Mesenteric fat pad (tissue), 1 donor: Measurements from ENCODE around the gene OBSCN. TPM values are rescaled to one million over a fixed set of nuclear protein-coding genes. Genes with fewer than 3 reads are reported as not detected.
A peak's percentile ranks its signal among the peaks of the same experiment; 100 is the strongest.

Source experiments
- DNase-seq: peaks from one replicate; pipeline ENCODE4 v3.0.0-alpha.2; 2020; ENCODE audit warnings: low spot score
- total RNA-seq: library from RNA; stranded (reverse); fragmentation: NEBNext Ultra II Directional; extraction: Animal tissue kit (Norgen Biotek cat#: 25700); gene quantifications from one replicate; pipeline ENCODE4 v1.2.1, GENCODE V29; 2021
- donor health status: DM: yes; HTN: yes; CAD: no.

OBSCN gene
- total RNA-seq, 1 donor from 2014 or later: 3.7 TPM

- DNase-seq: no peak
Observed at GRCh38 chr1:228364068-228364705, 156.3 kb downstream of the OBSCN start.

DNA sequence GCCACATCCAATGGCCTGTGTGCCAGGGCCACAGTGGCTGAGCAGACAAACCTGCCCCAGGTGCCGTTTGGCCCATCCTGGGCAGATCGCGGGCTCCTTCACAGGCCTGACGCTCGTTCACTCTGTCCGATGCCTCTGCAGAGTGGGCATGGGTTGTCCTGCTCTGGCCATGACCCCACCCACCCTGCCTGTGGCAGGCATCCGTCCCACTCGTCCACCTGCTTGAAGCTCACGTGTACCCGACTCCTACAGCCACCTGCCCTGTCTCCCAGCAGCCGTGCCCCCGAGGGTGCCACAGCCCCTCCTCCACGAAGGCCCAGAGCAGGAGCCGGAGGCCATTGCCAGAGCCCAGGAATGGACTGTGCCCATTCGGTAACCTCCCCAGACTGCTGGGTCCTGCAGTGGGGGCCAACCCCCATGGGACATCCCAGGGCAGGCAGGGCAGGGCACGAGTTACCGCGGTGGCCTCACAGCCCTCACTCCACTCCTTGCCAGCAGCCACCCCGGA lies 156.9 kb downstream of the OBSCN start:
- no peak for DNase-seq

GRCh38 chr1:228365271-228366061 lies 157.6 kb downstream of the OBSCN start:
- no peak for DNase-seq

- DNase-seq: no peak
Observed at GRCh38 chr1:228366062-228366865, 158.4 kb downstream of the OBSCN start.

DNA sequence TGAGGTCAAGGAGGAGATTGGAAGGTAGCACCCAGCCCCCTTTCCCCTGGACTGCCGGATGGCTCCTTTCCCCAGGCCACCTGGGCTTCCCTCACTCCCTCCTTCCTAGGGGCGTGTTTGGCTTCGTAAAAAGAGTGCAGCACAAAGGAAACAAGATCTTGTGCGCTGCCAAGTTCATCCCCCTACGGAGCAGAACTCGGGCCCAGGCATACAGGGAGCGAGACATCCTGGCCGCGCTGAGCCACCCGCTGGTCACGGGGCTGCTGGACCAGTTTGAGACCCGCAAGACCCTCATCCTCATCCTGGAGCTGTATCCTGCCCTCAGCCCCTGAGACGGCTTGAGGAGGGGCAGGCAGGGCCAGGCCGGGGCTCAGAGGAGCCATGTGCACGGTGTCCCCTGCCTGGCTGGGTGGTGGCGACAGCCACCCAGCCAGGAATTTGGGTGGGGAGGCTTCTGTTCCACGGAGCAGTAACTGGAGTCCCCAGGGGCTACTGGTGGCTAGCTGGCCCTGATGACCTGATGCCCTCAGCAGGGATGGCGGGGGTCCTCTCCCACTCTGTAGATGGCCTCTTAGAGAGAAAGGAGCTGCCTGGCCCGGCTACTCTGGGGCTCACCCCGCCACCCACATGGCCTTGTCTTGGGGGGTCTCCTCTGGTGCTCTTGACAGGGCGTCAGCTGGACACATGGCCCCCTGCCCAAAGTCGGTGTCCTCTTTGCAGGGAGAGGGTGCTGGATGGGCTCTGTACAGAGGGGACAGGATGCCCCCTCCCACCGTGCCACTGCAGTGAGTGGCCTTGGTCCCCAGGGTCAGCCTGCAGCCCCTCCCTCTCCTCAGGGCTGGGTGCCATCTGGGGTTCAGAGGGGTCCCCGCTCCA lies 159.3 kb downstream of the OBSCN start:
- DNase-seq: no peak

DNA sequence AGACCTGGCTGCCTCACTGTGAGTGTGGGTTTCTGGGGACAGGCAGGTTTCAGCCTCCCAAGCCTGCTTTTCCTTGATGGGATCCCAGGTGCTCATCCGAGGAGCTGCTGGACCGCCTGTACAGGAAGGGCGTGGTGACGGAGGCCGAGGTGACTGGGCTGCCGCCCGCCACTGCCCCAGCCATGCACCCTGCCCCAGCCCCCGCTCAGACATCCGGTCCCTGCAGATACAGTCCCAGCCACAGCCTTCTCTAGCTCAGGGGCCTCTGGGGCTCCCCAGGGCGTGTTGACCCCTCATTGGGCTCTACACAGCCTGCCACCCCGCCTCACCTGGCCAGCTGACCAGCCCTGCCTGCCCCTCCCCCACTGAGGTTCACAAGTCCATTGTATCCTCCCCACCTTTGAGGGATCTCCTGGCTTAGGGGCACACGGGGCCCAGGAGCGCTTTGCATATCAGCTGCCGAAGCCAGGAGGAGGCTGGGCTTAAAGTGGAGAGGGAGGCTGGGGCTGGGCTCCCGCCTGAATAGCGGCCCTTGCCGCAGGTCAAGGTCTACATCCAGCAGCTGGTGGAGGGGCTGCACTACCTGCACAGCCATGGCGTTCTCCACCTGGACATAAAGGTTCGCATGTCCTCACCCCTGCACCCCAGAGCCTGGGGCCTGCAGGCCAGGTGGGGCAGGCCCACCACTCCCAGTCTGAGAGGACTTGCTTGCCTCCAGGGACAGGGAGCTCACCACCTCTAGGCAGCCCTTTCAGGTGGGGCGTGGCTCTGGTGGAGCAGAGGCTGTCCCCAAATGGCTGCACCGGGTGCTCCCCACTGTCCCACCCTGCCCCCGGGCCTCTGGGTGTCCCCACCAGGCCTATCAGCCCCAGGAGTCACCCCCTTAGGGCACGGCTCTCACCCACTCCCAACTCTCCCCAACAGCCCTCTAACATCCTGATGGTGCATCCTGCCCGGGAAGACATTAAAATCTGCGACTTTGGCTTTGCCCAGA lies 160.3 kb downstream of the OBSCN start:
- peak; percentile 86 for DNase-seq

- no peak for DNase-seq
Observed at GRCh38 chr1:228368801-228369607, 161.2 kb downstream of the OBSCN start.

- no peak for DNase-seq
Observed at GRCh38 chr1:228369608-228370438, 162.0 kb downstream of the OBSCN start.

- no peak for DNase-seq
Observed at GRCh38 chr1:228370439-228370940, 162.6 kb downstream of the OBSCN start.

DNA sequence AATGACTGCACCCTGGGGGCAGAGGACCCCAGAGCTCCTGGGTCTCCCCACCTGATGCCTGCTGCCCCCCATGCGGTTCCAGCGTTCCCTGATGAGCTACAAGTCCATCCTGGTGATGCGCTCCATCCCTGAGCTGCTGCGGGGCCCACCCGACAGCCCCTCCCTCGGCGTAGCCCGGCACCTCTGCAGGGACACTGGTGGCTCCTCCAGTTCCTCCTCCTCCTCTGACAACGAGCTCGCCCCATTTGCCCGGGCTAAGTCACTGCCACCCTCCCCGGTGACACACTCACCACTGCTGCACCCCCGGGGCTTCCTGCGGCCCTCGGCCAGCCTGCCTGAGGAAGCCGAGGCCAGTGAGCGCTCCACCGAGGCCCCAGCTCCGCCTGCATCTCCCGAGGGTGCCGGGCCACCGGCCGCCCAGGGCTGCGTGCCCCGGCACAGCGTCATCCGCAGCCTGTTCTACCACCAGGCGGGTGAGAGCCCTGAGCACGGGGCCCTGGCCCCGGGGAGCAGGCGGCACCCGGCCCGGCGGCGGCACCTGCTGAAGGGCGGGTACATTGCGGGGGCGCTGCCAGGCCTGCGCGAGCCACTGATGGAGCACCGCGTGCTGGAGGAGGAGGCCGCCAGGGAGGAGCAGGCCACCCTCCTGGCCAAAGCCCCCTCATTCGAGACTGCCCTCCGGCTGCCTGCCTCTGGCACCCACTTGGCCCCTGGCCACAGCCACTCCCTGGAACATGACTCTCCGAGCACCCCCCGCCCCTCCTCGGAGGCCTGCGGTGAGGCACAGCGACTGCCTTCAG lies 163.3 kb downstream of the OBSCN start:
- DNase-seq: no peak

DNA sequence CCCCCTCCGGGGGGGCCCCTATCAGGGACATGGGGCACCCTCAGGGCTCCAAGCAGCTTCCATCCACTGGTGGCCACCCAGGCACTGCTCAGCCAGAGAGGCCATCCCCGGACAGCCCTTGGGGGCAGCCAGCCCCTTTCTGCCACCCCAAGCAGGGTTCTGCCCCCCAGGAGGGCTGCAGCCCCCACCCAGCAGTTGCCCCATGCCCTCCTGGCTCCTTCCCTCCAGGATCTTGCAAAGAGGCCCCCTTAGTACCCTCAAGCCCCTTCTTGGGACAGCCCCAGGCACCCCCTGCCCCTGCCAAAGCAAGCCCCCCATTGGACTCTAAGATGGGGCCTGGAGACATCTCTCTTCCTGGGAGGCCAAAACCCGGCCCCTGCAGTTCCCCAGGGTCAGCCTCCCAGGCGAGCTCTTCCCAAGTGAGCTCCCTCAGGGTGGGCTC lies 163.9 kb downstream of the OBSCN start:
- DNase-seq: no peak

- DNase-seq: no peak
Observed at GRCh38 chr1:228372183-228373003, 164.5 kb downstream of the OBSCN start.

DNA sequence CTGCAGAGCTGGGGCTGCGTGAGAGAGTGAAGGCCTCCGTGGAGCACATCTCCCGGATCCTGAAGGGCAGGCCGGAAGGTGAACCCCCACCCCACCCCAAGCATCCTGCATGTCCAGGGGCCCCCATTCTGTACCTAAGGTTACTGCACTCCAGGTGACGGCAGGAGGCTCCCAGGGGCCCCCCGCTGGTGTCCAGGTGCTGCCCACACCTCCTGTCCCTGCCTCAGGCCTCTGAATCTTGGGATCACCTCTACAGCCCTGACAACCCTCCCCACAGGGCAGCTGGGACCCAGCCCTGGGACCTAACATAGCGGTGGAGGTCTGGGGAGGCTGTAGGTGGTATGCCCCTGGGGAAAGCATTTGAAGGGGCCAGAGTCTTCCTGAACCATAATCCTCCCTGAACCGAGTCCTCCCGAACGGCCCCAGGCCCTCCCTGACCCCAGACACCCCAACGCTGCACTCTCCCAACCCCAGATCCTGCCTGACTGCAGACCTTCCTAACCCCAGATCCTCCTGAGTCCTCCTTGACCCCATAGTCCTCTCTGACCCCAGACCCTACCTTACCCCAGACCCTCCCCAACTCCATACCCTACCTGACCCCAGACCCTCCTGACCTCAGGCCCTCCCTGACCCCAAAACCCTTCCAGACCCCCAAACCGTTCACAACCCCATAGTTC lies 165.3 kb downstream of the OBSCN start:
- no peak for DNase-seq

DNA sequence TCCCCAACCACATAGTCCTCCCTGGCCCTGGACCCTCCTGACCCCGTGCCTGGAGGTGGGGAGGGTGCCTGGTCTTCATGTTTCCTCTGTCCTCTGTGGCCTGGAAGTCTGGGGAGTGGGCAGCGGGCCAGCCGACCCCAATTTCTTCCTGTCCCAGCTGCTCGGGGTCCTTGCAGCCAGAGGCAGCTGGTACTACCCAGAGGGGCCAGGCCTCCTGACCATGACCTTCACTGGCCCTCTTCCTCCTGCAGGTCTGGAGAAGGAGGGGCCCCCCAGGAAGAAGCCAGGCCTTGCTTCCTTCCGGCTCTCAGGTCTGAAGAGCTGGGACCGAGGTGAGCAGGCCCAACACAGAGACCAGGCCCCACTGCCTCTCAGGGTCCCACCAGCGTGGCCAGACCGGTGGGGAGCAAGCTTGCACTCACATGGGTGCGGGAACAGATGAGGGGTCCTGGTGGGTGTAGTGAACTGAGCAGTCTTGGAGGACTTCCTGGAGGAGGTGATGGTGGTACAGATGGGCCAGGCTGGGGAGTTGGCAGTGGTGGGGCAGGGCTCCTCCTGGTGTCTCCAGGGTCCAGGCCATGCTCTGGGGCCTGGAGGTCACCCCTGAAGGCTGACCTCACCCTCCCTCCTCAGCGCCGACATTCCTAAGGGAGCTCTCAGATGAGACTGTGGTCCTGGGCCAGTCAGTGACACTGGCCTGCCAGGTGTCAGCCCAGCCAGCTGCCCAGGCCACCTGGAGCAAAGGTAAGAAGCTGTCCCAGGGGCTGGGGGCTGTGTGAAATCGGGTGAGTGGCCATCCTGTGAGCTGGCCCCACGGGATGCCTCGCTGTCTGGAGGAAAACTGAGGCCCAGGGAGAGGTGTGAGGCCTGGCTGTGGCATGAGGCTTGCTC lies 166.1 kb downstream of the OBSCN start:
- no peak for DNase-seq
